ENCODE data around the gene DCAF11.

DCAF11 gene

GRCh38 chr14:24079491-24080141 lies 35.0 kb upstream of the DCAF11 start:
- no peak for DNase-seq

GRCh38 chr14:24080142-24080530 lies 34.4 kb upstream of the DCAF11 start:
- DNase-seq: no peak

GRCh38 chr14:24080888-24081738 lies 33.5 kb upstream of the DCAF11 start:
- no peak for DNase-seq

GRCh38 chr14:24081739-24082211 lies 32.8 kb upstream of the DCAF11 start:
- DNase-seq: no peak

- DNase-seq: no peak
These were observed 32.0 kb upstream of the DCAF11 start for GRCh38 chr14:24082411-24083080.

GRCh38 chr14:24083462-24083861 lies 31.1 kb upstream of the DCAF11 start:
- DNase-seq: no peak

GRCh38 chr14:24084440-24084839 lies 30.1 kb upstream of the DCAF11 start:
- DNase-seq: no peak

- DNase-seq: no peak
These were observed 29.4 kb upstream of the DCAF11 start for GRCh38 chr14:24085215-24085614.

GRCh38 chr14:24086193-24086955 lies 28.2 kb upstream of the DCAF11 start:
- DNase-seq: no peak

- no peak for DNase-seq
These were observed 27.6 kb upstream of the DCAF11 start for GRCh38 chr14:24087004-24087403.

- DNase-seq: no peak
These were observed 26.5 kb upstream of the DCAF11 start for GRCh38 chr14:24088095-24088494.

- no peak for DNase-seq
These were observed 24.7 kb upstream of the DCAF11 start for GRCh38 chr14:24089890-24090289.

GRCh38 chr14:24092110-24092504 lies 22.5 kb upstream of the DCAF11 start:
- no peak for DNase-seq

- no peak for DNase-seq
These were observed 21.9 kb upstream of the DCAF11 start for GRCh38 chr14:24092505-24093206.

GRCh38 chr14:24093207-24093900 lies 21.2 kb upstream of the DCAF11 start:
- DNase-seq: no peak

GRCh38 chr14:24093901-24094840 lies 20.4 kb upstream of the DCAF11 start, which contains the start of gene PCK2:
Gene PCK2, plus strand, starts transcription at chr14:24094311. Its CDS starts 95 bp downstream, at chr14:24094406.
- DNase-seq: peak; percentile 90

GRCh38 chr14:24094841-24095270 lies 19.7 kb upstream of the DCAF11 start:
- no peak for DNase-seq

GRCh38 chr14:24095271-24096068 lies 19.1 kb upstream of the DCAF11 start:
- peak; percentile 41 for DNase-seq

GRCh38 chr14:24096545-24097181 lies 17.9 kb upstream of the DCAF11 start:
- DNase-seq: no peak
